Activated naive CD4-positive, alpha-beta T cell treated with anti-CD3 and anti-CD28 coated beads for 36 hours (primary cell): Measurements from ENCODE around the gene FAM216B. TPM values are rescaled to one million over a fixed set of nuclear protein-coding genes. Genes with fewer than 3 reads are reported as not detected.
"Not testable (repeated sequence)": the region's sequence is repeated elsewhere in the genome, so short reads cannot be mapped to it uniquely, and the experiment has no call there.

Source experiments
- CTCF ChIA-PET: fragments of 350-600 bp; sonication (Branson Sonifier 250); formaldehyde crosslinking; loops from one replicate; lab custom pipeline; 2021; ENCODE audit warnings: antibody characterized with exemption; lab: Charles Lee
- DNase-seq: peaks from one replicate; pipeline ENCODE4 v3.0.0-alpha.2; 2020
- H3K27ac Mint-ChIP-seq: one replicate; pipeline ENCODE4 v1.8.0; 2021; ENCODE audit warnings: mild to moderate bottlenecking, mixed read lengths
- H3K27me3 Mint-ChIP-seq: one replicate; pipeline ENCODE4 v1.8.0; 2021; ENCODE audit warnings: low read depth, mixed read lengths
- H3K36me3 Mint-ChIP-seq: one replicate; pipeline ENCODE4 v1.8.0; 2021; ENCODE audit warnings: low read depth, mixed read lengths
- H3K4me1 Mint-ChIP-seq: one replicate; pipeline ENCODE4 v1.8.0; 2021; ENCODE audit warnings: low read depth, mixed read lengths
- H3K4me3 Mint-ChIP-seq: one replicate; pipeline ENCODE4 v1.8.0; 2021; ENCODE audit warnings: mild to moderate bottlenecking, moderate library complexity, mixed read lengths
- H3K9me3 Mint-ChIP-seq: one replicate; pipeline ENCODE4 v1.8.0; 2021; ENCODE audit warnings: mixed read lengths
- intact Hi-C: fragments of 100-400 bp; cut with micrococcal nuclease; formaldehyde crosslinking; loops from one replicate; pipeline ENCODE4 v1.15.1; 2023
- total RNA-seq, 2 experiments: library from RNA; stranded (reverse); gene quantifications; one replicate each; pipeline ENCODE4 v1.2.3, GENCODE V29; 2021

FAM216B gene
- total RNA-seq, 2 experiments from 2014 or later: not detected

DNA sequence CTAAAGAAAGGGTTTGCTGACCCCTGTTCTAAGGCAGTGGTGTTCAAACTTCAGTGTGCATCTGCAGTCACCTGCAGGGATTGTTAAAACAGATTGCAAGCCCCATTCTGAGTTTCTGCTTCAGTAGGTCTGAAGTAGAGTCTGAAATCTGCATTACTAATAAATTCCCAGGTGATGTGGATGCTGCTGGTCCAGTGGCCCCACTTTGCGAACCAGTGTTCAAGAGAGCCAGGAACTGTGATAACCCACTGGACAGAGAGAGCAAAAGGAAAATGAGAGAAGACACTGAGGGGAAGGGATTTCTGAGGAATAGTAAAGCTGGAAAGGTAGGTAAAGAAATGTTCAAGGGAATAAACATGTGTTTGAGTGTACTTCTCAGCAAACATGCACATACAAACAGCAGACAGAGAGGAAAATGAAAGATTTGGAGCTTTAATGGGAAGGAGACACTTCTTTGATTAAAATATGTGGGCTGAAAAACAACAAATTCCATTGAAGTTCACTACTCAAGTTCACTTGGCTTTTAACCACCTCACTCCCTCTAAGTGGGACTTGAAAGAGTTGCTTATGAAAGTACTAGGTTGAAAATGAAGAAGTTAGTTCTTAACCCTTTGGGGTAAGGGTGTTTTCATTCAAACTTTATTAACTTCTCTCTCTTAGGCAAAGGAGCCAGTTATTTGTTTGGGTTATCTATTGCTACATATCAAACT, 26.4 kb upstream of the FAM216B start:
- CTCF ChIA-PET: interaction anchor here (1.1 to 1.2 kb wide), 2 partner anchors 9 to 160 kb away, joined by 3 to 4 read pairs; no protein-coding TSS in a partner anchor
- intact Hi-C loops: no loop called here

DNA sequence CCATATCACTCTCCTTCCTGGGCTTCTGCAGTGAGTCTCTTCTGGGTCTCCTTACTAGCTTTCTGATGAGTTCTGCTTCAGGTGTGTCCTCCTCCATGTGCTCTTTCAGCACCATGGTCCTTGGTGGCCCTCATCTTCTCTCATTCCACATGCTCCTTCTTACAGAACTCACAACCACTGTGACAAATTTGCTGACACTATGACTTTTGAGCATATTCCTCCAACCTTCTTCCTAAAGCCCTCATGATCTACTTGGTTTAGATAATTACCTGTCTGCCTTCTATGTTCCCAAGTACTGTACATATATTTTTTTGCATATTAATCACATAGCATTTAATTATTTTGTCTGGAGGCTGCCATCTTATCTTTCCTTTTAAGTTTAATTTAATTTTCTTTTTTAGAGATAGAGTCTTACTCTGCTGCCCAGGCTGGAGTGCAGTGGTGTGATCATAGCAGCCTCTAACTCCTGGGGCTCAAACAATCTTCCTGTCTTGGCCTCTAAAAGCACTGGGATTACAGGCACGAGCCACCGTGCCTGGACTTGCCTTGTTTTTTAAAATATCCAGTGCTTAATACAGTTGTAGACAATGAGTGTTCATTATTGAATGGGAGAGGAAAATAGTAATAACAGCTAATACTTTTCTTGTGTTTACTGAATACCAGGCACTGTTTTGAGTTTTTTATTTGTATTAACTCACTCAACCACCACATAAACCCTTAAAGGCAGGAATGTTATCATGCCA, 23.5 kb upstream of the FAM216B start:
- intact Hi-C loops: no loop called here
- no peaks in the 10 kb centered on the region for H3K9me3 Mint-ChIP-seq
- CTCF ChIA-PET: no interaction called here
- no peaks in the 10 kb centered on the region for H3K36me3 Mint-ChIP-seq
- peaks cover 1% of the 10 kb centered on the region for H3K4me1 Mint-ChIP-seq
- no peak for DNase-seq
- H3K27ac Mint-ChIP-seq: no peak overlapping the region
- H3K27me3 Mint-ChIP-seq: peaks cover 3% of the 10 kb centered on the region
- no peak overlapping the region for H3K4me3 Mint-ChIP-seq

More for the DNA sequence above, 26.4 kb upstream of the FAM216B start:
- Mint-ChIP-seq H3K4me3 (no peak overlapping the region), H3K36me3 (no peaks in the 10 kb centered on the region), H3K9me3 (no peaks in the 10 kb centered on the region), H3K27me3 (no peaks in the 10 kb centered on the region), H3K4me1 (no peaks in the 10 kb centered on the region), H3K27ac (no peak overlapping the region)
- no peak for DNase-seq

DNA sequence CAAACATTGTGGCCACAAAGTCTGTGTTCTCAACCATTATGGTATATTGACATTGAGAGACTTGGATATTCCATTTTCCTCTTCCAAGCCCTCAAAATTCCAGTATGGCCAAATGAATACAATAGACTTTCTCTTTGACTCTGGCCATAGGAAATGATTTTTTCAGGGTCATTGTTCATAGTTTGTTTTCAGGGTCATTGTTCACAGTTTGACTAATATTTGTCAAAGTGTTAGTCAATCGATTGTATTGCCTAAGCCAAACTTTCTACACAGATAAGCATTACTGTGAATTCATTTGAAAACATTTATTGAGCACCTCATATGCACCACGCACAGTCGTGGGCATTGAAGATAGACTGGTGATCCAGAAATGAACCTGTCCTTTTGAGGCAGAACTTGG, 22.9 kb upstream of the FAM216B start:
- CTCF ChIA-PET: no interaction called here
- Mint-ChIP-seq H3K27ac (no peak overlapping the region), H3K27me3 (peaks cover 3% of the 10 kb centered on the region), H3K9me3 (no peaks in the 10 kb centered on the region), H3K36me3 (no peaks in the 10 kb centered on the region), H3K4me1 (peaks cover 2% of the 10 kb centered on the region), H3K4me3 (no peak overlapping the region)
- no peak for DNase-seq
- intact Hi-C loops: no loop called here

DNA sequence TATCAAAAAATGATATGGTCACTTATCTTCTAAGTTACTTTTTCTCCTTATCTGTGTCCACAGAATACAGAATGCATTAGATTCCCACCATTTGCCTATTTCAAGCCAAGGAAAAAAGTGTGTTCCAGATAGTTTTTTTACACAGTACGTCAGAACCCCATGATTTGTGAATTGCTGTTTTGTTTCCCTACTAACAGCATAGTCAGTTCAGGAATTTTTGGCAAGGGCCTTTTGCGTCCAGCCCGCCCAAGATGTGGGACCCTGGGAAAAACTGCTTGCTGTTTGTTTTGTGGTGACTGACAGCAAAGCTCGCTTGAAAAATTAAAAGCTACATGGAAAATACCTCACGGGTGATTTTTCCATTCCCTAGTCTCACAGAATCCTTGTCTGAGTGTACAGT, 20.4 kb upstream of the FAM216B start:
- H3K4me1 Mint-ChIP-seq: peaks cover 2% of the 10 kb centered on the region
- peaks cover 12% of the 10 kb centered on the region for H3K27me3 Mint-ChIP-seq
- H3K4me3 Mint-ChIP-seq: no peak overlapping the region
- DNase-seq: no peak
- no peaks in the 10 kb centered on the region for H3K36me3 Mint-ChIP-seq
- CTCF ChIA-PET: no interaction called here
- H3K9me3 Mint-ChIP-seq: no peaks in the 10 kb centered on the region
- no peak overlapping the region for H3K27ac Mint-ChIP-seq
- intact Hi-C loops: no loop called here

DNA sequence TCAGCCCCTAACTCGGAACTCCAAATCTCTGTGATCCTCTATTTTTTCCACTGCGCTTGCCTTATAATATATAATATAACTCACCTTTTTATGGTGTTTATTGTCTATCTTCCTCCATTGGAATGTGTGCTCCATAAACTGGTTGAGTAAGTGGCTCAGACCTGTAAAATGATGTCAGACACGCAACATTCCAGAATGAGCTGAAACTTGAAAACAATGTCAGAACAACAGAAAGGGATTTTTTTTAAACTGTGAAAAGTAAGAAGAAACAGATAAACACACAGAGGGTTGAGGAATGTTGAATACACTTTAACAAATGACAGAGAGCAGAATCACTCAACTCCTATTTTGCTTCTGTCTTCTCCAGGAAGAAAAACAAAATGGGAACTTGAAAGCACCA, 19.1 kb upstream of the FAM216B start:
- no peak for DNase-seq
- H3K27ac Mint-ChIP-seq: no peak overlapping the region
- no peaks in the 10 kb centered on the region for H3K36me3 Mint-ChIP-seq
- CTCF ChIA-PET: no interaction called here
- H3K4me3 Mint-ChIP-seq: no peak overlapping the region
- peaks cover 17% of the 10 kb centered on the region for H3K27me3 Mint-ChIP-seq
- intact Hi-C loops: no loop called here
- H3K4me1 Mint-ChIP-seq: peaks cover 2% of the 10 kb centered on the region
- no peaks in the 10 kb centered on the region for H3K9me3 Mint-ChIP-seq

DNA sequence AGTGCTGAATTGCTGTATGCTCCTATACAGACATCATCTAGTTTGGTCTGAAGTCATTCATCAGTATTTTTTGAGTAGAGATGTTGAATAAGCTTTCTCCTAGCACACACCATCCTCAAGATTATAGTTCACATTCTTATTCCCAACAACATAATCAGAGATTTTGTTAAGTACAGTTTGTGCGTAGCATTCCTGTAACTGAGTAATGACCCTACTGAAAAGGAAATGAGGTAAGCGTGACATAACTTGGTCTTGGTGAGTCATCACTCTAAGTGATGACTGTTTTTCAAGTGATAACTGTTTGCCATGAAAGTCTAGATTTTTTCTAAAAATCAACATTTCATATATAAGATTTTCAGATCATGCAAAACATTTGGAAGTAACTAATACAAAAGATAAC, 18.5 kb upstream of the FAM216B start:
- Mint-ChIP-seq H3K36me3 (no peaks in the 10 kb centered on the region), H3K4me1 (peaks cover 2% of the 10 kb centered on the region), H3K4me3 (no peak overlapping the region), H3K27me3 (peaks cover 17% of the 10 kb centered on the region), H3K27ac (no peak overlapping the region), H3K9me3 (no peaks in the 10 kb centered on the region)
- CTCF ChIA-PET: no interaction called here
- intact Hi-C loops: no loop called here
- no peak for DNase-seq

DNA sequence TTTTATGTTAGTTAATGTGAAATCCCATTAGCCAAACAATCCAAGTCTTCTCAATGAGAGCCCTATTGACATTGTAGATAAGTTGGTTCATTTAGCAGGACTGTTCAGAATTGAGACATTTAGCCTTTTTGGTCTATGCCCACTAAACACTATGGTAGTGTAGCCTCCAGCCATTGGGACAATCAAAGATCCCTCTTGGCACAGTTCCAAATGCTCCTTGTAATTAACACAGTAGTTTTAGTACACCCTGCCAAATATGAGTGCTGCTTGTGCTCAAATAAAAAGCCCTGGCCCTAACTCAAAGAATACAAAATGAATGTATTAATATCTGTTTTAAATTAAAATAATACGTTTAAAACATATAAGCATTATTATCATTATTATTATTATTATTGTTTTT, 15.4 kb upstream of the FAM216B start:
- CTCF ChIA-PET: no interaction called here
- intact Hi-C loops: no loop called here
- Mint-ChIP-seq H3K36me3 (no peaks in the 10 kb centered on the region), H3K4me3 (no peak overlapping the region), H3K27me3 (peaks cover 19% of the 10 kb centered on the region), H3K27ac (no peak overlapping the region), H3K4me1 (peaks cover 2% of the 10 kb centered on the region), H3K9me3 (no peaks in the 10 kb centered on the region)
- no peak for DNase-seq

DNA sequence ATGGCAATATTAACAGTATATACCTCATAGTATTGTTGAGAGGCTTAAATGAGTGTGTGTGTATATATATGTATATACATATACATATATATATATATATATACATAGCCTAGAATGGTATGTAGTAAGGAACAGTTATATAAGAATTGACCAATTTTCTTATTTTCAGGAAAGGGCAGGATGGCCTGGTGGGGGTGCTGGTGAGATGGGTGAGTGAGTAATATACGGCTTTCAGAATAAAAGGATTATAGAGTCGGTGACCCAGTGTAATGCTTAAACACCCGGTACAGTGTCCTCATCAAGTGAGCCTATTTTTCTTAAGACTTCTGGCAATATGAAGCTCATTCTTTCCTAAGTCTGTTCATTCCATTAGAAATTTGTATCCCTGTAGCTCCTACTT, 11.7 kb upstream of the FAM216B start:
- DNase-seq: no peak
- Mint-ChIP-seq H3K4me3 (no peak overlapping the region), H3K27me3 (peaks cover 25% of the 10 kb centered on the region), H3K4me1 (no peaks in the 10 kb centered on the region), H3K27ac (no peak overlapping the region), H3K36me3 (peaks cover 1% of the 10 kb centered on the region), H3K9me3 (no peaks in the 10 kb centered on the region)
- intact Hi-C loops: no loop called here
- CTCF ChIA-PET: no interaction called here

DNA sequence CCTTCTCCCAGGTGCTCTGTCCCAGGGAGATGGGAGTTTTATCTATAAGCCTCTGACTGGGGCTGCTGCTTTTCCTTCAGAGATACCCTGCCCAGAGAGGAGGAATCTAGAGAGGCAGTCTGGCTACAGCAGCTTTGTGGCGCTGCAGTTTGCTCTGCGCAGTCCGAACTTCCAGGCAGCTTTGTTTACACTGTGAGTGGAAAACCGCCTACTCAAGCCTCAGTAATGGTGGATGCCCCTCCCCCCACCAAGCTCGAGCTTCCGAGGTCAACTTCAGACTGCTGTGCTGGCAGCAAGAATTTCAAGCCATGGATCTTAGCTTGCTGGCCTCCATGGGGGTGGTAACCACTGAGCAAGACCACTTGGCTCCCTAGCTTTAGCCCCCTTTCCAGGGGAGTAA, 4.8 kb upstream of the FAM216B start:
- DNase-seq, H3K27ac Mint-ChIP-seq, H3K36me3 Mint-ChIP-seq, H3K4me1 Mint-ChIP-seq, CTCF ChIA-PET, intact Hi-C loops, H3K9me3 Mint-ChIP-seq, H3K4me3 Mint-ChIP-seq: not testable (repeated sequence)
- peaks cover 14% of the 10 kb centered on the region for H3K27me3 Mint-ChIP-seq

DNA sequence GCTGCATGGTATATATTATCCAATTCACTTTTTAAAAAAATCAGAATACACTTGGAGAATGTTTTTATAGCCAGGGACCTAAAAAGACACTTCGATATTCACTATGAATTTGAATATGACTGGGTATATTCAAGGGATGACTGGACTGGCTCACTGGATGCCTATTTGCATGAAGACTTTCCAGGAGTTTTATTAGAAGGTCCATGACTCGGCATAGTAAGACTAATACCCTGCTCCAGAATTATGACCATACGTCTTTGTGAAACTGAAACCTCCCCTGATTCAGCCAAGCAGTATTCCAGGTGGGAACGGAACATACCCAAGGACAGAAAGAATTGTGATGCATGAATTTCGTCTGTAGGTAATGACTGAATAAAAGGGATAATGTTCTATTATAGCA, 3.9 kb upstream of the FAM216B start:
- Mint-ChIP-seq H3K27me3 (peaks cover 16% of the 10 kb centered on the region), H3K4me1 (no peaks in the 10 kb centered on the region), H3K27ac (no peak overlapping the region), H3K36me3 (peaks cover 1% of the 10 kb centered on the region), H3K9me3 (no peaks in the 10 kb centered on the region), H3K4me3 (no peak overlapping the region)
- CTCF ChIA-PET: no interaction called here
- no peak for DNase-seq
- intact Hi-C loops: no loop called here

DNA sequence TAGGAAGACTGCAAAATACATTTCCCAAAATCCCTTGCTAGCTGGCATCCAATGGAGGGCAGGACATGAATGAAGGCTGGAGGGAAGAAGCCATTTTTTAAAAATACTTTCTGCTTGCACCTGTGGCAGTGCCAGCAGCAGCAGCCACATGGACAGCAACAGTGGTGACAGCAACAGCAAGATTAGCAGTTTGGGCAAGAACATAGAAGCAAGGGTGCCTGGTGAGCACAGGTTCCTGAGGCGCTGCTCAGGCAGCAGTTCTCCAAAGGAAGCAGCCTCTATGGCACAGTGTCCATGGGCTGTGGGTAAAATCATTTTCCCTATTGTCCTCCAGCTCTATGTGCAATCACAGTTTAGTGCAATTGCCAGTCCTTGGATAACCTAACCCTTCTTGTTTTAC, 1.3 kb upstream of the FAM216B start:
- Mint-ChIP-seq H3K4me3 (no peak overlapping the region), H3K9me3 (no peaks in the 10 kb centered on the region), H3K27ac (no peak overlapping the region), H3K27me3 (peaks cover 10% of the 10 kb centered on the region), H3K36me3 (no peaks in the 10 kb centered on the region), H3K4me1 (no peaks in the 10 kb centered on the region)
- CTCF ChIA-PET: no interaction called here
- DNase-seq: no peak
- intact Hi-C loops: no loop called here

DNA sequence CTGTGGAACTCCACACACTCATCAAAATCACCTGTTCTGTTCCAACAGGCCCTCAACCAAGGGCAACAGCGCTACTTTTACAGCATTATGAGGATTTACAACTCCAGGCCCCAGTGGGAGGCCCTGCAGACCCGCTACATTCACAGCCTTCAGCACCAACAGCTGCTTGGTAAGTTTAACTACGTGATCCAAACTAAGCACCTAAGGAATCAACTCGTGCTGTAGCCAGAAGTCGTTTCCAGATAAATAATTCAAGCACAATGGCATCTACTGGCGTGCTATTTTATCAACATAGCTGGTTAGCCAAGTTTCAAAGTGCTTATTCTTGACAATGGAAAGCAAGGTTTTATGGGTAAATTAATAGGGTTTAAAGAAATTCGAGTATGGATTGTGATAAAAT, 5.3 kb downstream of the FAM216B start:
- Mint-ChIP-seq H3K27ac (no peak overlapping the region), H3K4me3 (no peak overlapping the region), H3K27me3 (peaks cover 1% of the 10 kb centered on the region), H3K4me1 (no peaks in the 10 kb centered on the region), H3K9me3 (no peaks in the 10 kb centered on the region), H3K36me3 (no peaks in the 10 kb centered on the region)
- CTCF ChIA-PET: no interaction called here
- DNase-seq: no peak
- intact Hi-C loops: no loop called here

DNA sequence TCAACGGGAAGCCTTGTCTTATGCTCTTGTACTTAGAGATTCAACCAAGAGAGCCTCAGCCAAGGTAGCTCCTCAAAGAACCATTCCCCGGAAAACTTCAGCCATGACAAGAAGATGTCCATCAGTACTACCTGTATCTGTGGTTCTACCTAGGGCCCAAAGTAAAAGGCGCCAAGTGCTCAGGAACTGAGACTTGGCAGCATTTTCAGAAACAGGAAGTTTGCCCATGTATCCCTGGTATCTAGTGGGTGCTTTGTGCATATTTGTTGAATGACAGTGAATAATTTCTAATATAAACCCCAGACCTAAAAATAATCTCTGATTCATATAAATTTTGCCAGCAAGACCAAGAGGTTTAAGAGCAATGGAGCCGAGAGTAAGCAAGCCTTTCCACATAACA, 7.2 kb downstream of the FAM216B start:
- Mint-ChIP-seq H3K4me3 (no peak overlapping the region), H3K27ac (no peak overlapping the region), H3K36me3 (no peaks in the 10 kb centered on the region), H3K27me3 (no peaks in the 10 kb centered on the region), H3K4me1 (no peaks in the 10 kb centered on the region), H3K9me3 (no peaks in the 10 kb centered on the region)
- CTCF ChIA-PET: interaction anchor here (1.5 kb wide), 1 partner anchor 9 kb away, joined by 3 read pairs; no protein-coding TSS in a partner anchor
- intact Hi-C loops: no loop called here
- no peak for DNase-seq
